Smooth muscle cell of the pulmonary artery (primary cell): ENCODE data around the gene ZNF76. TPM values are rescaled to one million over a fixed set of nuclear protein-coding genes. Genes with fewer than 3 reads are reported as not detected.

Source experiments
- total RNA-seq: library from RNA; depleted of rRNA; stranded (reverse); fragments of >200 nt; gene quantifications from 2 replicates; pipeline ENCODE4 v1.2.3, GENCODE V29; 2014

Gene ZNF76
- total RNA-seq = 16.7 and 20.7 TPM in 2 replicates

DNA sequence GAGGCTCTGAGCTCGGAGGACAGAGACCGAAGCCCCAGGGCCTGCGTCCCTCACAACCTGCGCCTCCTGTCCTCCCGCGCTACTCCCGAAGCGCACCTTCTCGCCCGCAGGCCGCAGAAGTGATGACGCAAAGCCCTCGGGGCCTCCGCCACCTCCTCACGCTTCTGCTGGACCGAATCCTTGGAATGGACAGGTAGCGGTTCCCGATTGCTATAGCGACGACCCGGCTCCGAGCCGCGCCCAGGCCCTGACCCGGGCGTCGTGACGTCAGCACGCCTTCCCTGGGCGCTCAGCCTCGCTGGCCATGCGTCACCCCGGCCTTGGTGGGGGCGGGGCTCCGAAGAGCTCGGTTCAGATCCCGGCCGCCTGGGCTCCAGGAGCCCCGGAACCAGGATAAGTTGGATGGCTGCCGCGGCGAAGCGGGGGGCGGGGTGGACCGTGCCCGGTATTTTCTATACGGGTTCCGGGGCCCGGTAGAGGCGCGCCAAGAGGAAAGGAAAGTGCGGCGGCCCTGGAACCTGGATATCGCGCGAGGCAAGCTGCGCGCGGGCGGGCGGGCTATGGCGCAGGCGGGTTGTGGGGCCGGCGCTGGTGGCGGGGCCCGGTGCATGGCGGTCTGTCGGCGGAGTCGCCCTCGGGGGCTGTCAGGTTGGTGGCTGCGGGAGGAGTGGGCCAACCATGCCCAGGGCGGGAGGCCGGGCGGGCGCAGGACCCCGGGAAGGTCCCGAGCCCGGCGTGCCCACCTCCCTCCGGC is at the start of gene ZNF76:
Gene ZNF76 (plus strand): TSS at position 542 of the 754 bp plus-strand sequence. CDS start 21,417 bp downstream, outside the sequence.

DNA sequence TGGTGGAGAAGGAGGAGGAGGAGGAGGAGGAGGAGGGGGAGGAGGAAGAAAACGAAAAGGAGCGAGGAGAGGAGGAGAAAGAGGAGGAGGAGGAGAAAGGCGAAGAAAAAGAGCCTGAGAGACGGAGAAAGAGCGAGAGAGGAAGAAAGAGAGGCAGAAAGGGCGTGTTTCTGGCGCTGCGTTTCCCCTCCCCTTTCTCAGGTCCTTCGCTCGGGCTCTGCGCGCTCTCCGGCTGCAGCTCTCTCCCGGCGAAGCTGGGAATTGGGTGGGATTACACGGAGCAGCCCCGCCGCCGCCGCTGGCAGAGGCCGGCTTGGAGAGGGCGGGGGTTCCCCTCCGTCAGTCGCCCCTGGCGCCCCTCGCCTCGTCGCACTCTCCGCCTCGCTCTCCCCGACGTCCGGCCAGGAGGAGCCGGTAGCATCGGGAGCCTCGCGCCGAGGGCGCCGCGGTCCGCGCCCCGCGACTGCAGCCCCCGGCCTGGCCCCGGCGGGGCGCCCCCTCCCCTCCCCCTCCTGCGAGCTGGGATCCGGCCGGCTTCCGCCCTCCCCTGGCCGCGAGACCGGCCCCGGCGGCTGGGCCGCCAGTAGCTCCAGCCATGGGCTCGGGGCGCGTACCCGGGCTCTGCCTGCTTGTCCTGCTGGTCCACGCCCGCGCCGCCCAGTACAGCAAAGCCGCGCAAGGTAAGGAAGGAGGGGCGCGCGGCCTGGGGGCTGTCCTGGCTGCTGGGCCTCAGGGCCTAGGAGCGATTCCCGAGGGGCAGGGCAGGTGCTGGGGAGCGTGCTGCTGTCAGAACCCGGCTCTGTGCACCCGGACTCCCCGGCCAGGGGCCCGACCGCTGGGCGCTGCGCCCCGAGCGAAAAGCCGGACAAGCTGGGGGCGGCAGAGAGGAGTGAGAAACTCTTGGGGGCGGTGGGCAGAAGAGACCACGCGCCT is 45.4 kb upstream of the ZNF76 start, which contains the start of gene SCUBE3:
Gene SCUBE3 (plus strand): TSS at position 133 of the 933 bp plus-strand sequence. CDS start 463 bp downstream, at position 596.

GRCh38 chr6:35297601-35298481 is 38.3 kb downstream of the ZNF76 start, which contains the start of gene DEF6:
Gene DEF6 (plus strand): TSS chr6:35297818. CDS start chr6:35297857, 39 bp downstream.

DNA sequence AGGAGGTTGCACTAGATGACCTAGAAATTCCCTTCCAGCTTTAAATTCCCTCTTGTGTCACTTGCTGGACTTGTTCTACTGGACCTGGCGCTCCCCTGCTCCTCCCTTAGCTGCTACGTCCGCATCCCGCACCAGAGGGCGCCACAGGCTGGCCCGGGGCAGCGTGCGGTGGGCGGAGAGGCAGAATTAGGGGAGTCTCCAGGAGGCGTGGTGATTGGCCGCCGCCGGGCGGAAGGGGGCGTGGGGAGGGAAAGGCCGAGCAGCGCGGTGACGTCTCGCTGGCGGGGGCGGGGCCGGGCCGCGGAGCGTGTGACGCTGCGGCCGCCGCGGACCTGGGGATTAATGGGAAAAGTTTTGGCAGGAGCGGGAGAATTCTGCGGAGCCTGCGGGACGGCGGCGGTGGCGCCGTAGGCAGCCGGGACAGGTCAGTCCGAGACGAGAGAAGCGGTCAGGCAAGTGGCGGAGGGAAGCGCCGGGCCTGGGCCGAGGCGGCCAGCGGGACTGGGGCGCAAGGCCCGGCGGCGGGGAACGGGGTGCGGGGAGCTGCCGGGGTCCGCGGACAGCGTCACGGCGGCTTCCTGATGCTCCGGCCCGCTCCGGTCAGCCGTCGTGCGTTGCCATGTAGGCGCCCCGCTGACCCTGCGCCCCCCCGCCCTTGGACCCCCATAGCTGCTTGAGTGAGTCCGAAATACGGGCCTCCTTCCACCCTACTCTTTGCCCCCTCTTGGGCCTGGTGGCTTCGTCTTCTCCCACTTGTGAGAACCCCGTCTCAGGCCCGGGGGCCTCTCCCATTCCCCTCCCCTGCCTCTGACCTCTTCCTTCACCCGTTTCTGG is 82.9 kb downstream of the ZNF76 start, which contains the start of gene PPARD:
Gene PPARD (plus strand): TSS at position 301 of the 834 bp plus-strand sequence. CDS start 68,530 bp downstream, outside the sequence.

Other genes with a start within 250 kb of the ZNF76 start
- 0.07 and 0.26 TPM in 2 replicates for gene TCP11, start 118.4 kb upstream of the ZNF76 start, total RNA-seq
- gene SCUBE3, start 45.8 kb upstream of the ZNF76 start, total RNA-seq = 11.8 and 153 TPM in 2 replicates
- gene DEF6, start 38.1 kb downstream of the ZNF76 start, total RNA-seq = 0.59 and 1.7 TPM in 2 replicates
- gene PPARD, start 82.8 kb downstream of the ZNF76 start, total RNA-seq = 17.1 and 22.5 TPM in 2 replicates
- gene FANCE, start 192.6 kb downstream of the ZNF76 start, total RNA-seq = 4.5 and 5.1 TPM in 2 replicates
- 1,024 and 1,066 TPM in 2 replicates for gene RPL10A, start 208.7 kb downstream of the ZNF76 start, total RNA-seq
- 16.1 and 16.2 TPM in 2 replicates for gene TEAD3, start 237.3 kb downstream of the ZNF76 start, total RNA-seq